Endothelial cell of hepatic sinusoid (primary cell): ENCODE results near the gene PRKG1.
"Not testable (repeated sequence)": the region's sequence is repeated elsewhere in the genome, so short reads cannot be mapped to it uniquely, and the experiment has no call there.

Experiments used
- in situ Hi-C: cut with HindIII; loops from 2 replicates; pipeline ENCODE4 v1.10.0; 2017; ENCODE audit warnings: low sequenced_read_pairs

The PRKG1 gene

DNA sequence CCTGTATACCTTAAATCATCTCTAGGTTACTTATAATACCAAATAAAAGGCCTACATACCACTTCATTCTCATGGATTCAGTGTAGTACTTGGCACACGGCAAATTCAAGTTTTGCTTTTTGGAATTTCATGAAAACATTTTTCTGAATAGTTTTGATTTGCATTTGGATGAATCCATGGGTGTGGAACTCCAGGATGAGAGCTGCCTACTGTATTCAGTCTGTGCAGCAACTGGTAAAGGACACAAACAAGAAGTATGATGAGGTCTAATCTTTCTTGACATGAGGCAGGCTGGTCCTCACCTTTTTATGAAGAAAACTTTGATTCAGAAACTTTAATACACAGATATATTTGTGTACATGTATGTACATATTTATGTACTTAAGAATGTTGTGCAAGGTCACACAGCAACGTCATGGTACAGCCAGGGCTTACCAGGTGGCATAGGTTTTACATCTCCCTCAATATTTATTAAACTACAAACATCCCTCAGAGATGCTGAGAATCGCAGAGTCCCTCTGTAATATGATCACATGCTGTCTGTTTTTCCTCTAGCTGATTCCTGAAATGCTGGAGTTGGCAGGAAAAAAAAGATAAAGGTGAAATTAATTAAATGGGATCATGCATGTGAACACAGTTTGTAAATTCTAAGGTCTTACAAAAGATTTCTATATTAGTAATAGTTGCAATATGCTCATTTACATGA is 239.6 kb downstream of the PRKG1 start:
- in situ Hi-C loops: no loop called here

DNA sequence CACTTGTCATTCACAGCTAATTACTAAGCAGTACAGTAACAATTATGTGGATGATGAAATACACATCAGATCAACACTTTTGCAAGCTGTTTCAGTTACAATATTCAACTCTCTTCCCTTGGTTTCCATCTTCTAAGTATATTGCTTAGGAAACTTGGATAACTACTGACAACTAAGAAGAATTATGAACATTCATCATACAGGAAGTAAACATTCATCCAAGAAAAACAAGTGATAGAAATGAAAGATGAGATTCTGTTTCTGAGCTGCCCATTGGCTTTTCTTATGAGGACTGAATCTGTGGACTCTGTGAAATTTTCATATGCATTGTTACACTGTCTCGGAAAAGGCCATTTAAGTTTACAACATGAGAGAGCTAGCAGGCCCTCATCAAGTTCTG is 240.2 kb downstream of the PRKG1 start:
- in situ Hi-C loops: no loop called here

DNA sequence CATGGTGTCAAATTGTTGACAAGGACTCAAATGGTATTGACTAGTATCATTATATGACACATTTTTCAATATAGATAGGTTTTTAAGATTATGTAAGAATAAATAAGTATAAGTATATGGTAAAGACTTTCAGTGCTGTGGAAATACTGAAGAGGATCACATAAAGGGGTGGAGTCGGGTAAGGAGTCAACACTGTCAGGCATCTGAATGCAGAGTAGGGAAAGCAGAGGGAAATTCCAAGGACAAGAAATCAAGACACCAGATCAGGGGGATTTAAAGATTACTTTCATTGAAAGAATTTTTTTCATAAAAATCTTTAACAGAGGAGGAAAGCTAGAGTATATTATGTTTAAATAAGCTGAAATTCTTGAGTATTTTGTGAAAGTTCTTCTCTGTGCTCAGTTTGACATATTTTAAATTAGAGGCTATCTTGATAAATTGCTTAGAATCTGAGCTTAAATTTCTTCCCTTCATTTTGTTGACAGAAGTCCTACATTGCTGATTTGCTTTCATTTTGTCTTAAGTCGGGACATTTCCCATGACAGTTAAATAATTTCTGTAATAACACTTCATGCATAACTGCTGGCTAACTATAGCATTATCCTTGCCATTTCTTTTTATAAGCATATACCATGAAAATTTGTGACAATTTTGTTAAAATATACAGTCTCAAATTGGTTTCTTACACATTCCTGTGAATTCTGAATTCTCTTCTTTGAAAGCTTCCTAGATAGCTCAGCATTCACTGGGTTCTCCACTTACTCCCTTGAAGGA is 244.3 kb downstream of the PRKG1 start:
- in situ Hi-C loops: no loop called here

- in situ Hi-C loops: no loop called here
Measured at GRCh38 chr10:51319173-51319435, 244.8 kb downstream of the PRKG1 start.

- in situ Hi-C loops: no loop called here
Measured at GRCh38 chr10:51321300-51321699, 247.0 kb downstream of the PRKG1 start.

DNA sequence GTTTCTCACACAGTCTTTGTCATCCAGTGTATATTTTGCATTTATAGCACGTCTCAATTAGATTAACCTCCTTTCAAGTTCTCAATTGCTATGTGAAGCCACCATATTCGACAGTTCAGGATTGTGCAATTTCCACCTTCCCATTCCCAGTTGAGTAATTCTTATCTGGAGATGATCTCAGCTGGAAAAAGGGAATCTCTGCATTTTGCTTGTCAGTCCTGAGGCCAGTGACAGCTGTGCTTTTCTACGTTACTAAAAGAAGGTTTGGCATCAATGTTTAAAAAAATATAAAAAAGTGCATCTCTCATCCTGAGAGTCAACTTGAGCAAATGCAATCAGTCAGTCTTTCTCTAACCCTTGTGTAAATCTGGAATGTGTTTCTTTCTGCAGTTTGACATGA is 247.7 kb downstream of the PRKG1 start:
- in situ Hi-C loops: no loop called here

DNA sequence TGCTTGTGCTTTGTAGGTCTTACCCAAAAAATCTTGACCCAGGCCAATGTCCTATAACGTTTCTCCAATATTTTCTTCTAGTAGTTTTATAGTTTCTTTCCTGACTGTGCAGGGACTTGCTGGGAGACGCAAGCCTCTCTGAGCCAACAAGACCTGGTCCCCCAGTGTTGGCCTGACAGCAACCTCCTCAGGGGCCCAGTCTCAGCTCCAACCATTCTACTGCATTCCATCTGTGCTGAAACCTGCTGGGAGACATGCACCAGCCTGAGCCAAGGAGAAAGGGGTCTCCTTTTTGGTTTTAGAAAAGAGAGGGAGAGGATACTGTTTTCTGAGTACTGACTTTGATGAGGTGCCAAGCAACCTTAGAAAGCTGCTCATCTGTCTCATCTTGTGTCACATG is 251.4 kb downstream of the PRKG1 start:
- in situ Hi-C loops: no loop called here

- in situ Hi-C loops: no loop called here
Measured at GRCh38 chr10:51326174-51326573, 251.9 kb downstream of the PRKG1 start.

GRCh38 chr10:51327432-51327831 is 253.1 kb downstream of the PRKG1 start:
- in situ Hi-C loops: no loop called here

DNA sequence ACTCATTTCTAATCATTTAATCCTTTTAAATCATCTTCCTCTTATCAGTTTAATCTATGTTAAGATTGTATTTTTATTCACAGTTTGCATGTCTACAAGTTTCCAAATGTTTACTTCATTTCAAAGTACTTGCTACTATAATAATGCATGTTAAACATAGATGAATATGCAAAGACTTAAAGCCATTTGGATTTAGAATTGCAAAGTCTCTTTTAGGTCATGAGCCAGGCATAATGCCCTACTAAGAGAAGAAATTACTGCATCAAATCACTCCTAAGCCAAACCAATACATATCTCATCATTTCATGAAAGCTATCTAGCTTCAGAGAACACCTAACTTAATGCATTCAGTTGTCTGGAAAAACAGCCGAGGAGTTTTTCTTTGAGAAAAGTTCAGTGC is 266.1 kb downstream of the PRKG1 start:
- in situ Hi-C loops: no loop called here

DNA sequence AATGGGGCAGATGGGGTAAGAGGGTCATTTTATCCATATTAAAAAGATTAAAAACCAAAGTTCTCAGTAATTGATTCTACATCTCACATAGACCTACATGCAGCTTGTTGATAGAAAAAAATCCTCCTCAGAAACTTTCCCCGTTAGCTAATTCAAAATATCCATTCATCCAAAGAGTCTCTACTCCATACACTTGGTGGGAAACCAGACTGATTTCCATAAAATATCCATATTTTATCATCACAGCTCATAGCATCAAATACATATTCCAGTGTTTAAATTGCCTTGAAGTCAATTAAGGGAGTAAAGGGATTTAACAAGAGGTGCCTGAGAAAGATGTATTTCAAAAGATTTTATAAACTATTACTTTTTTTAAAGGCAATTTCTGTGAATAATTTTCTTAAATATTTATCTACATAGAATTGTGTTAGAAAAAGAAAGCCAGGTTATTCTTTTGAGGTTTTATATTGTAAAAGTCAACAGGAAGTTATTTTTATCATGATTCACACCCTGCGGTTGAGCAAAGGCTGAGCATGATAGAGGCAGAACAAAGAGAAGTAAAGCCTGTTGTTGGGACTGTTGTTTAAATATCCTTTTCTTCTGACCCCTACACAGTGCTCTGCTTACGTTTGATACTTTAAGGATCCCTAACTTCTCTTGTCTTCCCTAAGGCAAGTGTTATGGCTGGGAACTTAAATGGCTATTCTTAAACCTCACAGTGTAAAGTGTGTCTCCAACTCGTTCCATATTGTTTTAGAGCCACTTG is 266.7 kb downstream of the PRKG1 start:
- in situ Hi-C loops: no loop called here

DNA sequence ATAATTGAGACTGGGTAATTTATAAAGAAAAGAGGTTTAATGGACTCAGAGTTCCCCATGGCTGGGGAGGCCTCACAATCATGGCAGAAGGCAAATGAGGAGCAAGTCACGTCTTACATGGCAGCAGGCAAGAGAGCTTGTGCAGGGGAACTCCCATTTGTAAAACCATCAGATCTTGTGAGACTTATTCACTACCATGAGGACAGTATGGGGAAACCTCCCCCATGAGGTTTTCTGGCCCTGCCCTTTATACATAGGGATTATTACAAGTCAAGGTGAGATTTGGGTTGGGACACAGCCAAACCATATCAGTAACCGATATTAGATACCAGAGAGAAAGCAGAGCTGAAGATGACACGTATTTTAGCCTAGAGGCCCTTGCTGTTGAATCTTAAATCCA is 267.5 kb downstream of the PRKG1 start:
- in situ Hi-C loops: not testable (repeated sequence)

GRCh38 chr10:51342381-51342780 is 268.1 kb downstream of the PRKG1 start:
- in situ Hi-C loops: no loop called here

DNA sequence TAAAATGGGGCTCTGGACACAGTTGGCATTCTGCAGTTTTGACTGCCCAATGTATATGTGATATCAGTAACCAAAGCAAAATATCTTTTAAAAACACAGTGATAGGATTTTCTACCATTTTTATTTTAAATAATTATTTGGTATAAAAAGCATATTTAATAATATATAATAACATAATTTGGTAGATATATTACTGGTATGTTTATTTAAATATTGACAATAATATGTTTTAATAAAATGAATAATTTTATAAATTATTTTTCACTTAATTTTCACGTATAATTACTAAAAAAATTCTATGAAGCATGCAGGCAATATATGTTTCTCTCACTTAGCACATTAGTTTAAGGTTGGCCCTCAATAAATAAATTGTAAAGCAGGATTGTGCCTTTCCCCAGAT is 269.1 kb downstream of the PRKG1 start:
- in situ Hi-C loops: no loop called here

GRCh38 chr10:51344371-51344770 is 270.1 kb downstream of the PRKG1 start:
- in situ Hi-C loops: no loop called here

GRCh38 chr10:51348622-51349021 is 274.3 kb downstream of the PRKG1 start:
- in situ Hi-C loops: no loop called here

DNA sequence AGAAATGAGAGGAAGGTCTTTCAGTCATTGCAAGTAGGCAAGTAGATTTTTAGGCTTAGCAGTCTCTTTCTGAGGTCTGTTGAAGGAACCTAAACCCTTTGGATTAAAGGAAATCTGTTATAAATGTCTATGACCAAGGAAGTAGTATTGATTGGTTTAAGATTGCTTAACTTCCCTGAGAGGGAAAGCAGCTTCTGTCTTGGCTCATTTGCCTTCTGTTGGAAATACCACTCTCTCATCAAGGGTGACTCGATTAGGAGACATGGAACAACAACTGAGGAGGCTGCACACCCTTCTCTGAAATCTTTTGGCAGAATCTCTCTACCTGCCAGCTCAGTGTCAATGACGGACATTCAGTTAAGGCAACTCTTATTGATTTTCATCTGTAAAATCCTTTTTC is 282.9 kb downstream of the PRKG1 start:
- in situ Hi-C loops: no loop called here

DNA sequence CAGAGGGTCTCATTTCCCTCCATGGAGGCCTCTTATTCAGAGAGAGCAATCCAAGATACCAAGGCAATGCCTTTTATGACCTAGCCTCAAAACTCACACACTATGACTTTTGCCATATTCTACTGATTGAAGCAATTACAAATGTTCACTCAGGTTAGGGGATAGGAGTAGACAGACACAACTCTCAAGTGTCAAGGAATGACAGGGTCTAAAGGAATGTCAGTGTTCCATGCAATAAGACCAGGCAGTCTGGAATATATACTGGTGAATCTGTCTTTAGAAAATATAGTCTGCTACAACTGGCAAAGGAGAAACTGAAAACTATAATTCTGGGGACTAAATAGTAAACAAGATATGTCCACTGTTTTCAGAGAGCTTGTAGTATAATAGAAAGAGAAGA is 283.9 kb downstream of the PRKG1 start:
- in situ Hi-C loops: no loop called here

DNA sequence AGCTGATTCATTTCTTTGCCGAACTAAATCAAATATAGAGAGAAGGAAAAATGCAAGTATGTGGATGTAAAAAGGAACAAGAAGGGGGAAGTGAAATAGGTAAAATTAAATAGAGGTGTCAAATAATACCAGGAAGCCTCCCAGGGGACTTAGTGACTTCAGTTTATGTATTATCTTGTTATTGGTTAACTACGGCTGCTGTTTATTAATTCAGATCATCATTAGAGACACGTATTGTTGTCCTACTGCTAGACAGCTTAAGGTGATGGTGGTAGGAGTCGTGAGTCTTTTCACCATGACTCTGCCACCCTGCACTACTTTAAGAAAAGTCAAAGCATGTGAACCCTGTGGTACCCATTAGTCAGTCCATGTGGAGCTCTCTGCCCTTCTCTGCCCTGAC is 289.1 kb downstream of the PRKG1 start:
- in situ Hi-C loops: no loop called here

DNA sequence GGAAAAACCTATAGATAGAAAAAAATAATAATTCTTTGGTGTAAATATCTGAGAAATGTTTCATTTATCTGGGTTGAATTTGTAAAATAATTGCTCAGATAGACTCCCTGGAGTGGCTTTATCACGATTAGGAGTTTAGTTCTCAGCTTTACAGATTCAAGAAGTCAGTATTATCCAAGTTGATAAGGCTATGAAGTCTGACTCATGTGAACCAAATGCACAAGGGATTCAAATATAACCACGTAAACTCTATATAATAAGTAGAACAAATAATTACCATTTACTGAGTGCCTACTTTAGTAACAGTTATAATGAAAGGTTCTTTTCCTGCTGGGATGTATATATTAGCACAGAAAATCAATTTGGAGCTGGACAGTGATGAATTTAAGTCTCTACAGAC is 290.4 kb downstream of the PRKG1 start:
- in situ Hi-C loops: no loop called here

- in situ Hi-C loops: no loop called here
Measured at GRCh38 chr10:51366044-51366443, 291.8 kb downstream of the PRKG1 start.

- in situ Hi-C loops: no loop called here
Measured at GRCh38 chr10:51367127-51367526, 292.8 kb downstream of the PRKG1 start.
